Activated naive CD8-positive, alpha-beta T cell (primary cell): Measurements from ENCODE around the gene NKX2-3.
A peak's percentile ranks its signal among the peaks of the same experiment; 100 is the strongest.

ENCODE experiments used
- H3K27ac Mint-ChIP-seq: one replicate; pipeline ENCODE4 v1.8.0; 2021; ENCODE audit warnings: mixed read lengths
- H3K27me3 Mint-ChIP-seq: one replicate; pipeline ENCODE4 v1.8.0; 2021; ENCODE audit warnings: mixed read lengths
- H3K36me3 Mint-ChIP-seq: one replicate; pipeline ENCODE4 v1.8.0; 2021; ENCODE audit warnings: mixed read lengths
- H3K4me1 Mint-ChIP-seq: one replicate; pipeline ENCODE4 v1.8.0; 2021; ENCODE audit warnings: low read depth, mixed read lengths
- H3K4me3 Mint-ChIP-seq: one replicate; pipeline ENCODE4 v1.8.0; 2021; ENCODE audit warnings: mild to moderate bottlenecking, mixed read lengths
- H3K9me3 Mint-ChIP-seq: one replicate; pipeline ENCODE4 v1.8.0; 2021; ENCODE audit warnings: low read depth, mixed read lengths

The NKX2-3 gene

DNA sequence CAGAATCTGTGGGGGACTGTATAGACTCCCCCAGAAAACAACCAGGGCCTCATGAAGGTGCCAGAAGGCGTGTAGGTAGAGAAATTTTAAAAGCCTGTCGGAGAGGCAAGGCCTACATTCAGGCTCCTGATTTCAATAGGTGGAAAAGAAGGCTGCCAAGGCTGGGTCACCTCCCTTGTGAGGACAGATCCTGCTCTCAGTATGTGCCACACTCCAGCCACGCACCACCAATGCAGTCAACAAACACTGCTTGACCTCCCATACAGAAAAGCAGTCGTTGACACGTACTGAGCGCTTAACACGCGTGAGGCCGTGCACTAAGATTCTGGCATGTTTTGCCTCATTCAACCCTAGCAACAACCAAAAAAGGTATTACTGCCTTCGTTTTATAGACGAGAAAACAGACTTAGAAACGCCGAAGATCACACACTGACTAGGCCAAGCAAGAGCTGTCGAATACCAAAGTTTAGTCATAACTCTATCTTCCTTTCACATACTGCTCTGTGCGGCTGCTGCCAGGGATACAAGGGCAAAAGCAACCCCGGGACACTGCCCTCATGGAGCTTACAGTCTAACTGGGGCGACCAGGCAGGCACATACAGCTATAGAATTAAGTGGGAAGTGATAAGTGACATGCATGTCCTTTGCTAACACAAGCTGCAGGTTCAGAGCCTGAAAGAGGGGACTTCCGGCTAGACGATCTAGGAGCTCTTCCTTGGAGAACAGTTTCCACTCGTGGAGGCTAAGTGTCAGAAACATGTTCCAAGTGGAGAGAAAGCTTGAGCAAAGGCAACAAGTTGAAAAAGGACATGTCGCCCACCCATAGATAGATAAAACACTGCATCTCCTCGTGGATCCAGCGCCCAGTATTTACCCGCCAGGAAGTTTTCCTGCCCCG lies 797 bp upstream of the NKX2-3 start:
- Mint-ChIP-seq H3K4me1 (peaks cover 70% of the 10 kb centered on the region), H3K27ac (peak overlapping the region; percentile 41), H3K27me3 (peaks cover 61% of the 10 kb centered on the region), H3K4me3 (peak overlapping the region; percentile 65), H3K9me3 (no peaks in the 10 kb centered on the region), H3K36me3 (peaks cover 3% of the 10 kb centered on the region)

DNA sequence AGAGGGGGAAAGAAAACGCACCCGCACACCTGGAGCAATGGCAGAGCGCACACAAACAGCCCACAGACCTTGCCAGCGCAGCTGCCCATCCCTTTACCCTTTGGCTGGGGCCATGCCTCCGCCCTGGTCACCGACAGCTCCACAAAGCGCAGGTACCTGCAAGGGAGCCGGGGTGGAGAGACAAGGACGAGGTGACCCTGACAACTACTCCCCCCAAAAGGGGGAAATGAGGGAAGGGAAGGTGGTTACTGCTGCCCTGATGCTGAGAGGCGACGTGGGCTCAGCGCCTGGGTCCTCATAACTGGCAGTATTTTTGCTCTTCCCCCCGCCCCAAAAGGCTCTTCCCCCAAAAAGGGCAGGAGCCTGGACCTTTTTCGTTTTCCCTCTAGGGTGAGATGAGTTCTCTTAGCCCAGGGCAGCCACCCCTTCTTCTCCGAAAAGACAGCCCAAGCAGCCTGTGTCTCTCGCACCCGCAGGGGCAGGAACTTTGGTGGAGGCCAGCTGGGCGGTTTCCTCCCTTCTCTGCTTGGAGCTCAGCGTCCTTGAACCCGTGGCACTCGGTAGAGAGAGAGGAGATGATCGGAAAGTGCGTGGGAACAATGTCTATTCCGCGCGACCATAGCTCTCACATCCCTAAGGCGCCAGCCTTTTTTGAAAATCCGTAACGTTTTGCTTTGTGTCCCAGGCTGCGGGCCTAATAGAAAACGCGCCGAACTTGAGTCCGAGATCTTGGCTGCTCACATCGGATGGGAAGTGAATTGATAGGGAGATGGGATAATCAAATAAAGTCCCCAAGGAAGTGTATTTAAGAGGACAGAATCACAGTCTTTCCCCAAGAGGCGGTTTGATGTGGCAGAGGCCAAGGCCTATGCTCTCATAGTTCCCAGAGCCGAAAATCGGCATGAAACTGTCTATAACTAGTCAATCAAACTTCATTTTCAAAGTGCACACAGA lies 1.0 kb downstream of the NKX2-3 start:
- peaks cover 3% of the 10 kb centered on the region for H3K36me3 Mint-ChIP-seq
- H3K9me3 Mint-ChIP-seq: no peaks in the 10 kb centered on the region
- H3K4me1 Mint-ChIP-seq: peaks cover 61% of the 10 kb centered on the region
- H3K4me3 Mint-ChIP-seq: peak overlapping the region; percentile 61
- no peak overlapping the region for H3K27ac Mint-ChIP-seq
- peaks cover 63% of the 10 kb centered on the region for H3K27me3 Mint-ChIP-seq

DNA sequence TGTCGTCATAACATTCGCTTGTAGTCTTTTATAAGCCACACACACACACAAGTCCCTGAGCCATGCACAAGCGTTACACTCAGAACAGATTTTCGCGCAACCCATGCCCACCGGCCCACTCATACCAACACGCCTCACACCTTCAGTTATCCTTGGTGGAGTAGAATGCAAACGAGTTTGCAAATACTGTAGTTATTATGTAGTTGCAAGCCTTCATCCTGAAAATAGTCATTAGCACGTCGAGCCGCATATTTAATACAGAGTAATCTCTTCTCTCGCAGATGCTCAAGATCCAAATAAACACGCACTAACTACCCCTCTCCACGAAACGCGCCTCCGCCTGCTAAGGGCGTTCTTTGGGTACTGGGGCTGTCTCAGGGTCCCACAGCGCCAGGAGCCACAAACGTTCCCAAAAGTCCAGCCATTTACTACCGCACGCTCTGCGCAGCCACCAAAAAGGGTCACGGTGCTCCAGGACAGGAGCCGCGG lies 1.8 kb downstream of the NKX2-3 start:
- Mint-ChIP-seq H3K4me3 (peak overlapping the region; percentile 61), H3K9me3 (no peaks in the 10 kb centered on the region), H3K27me3 (peaks cover 62% of the 10 kb centered on the region), H3K27ac (no peak overlapping the region), H3K36me3 (peaks cover 3% of the 10 kb centered on the region), H3K4me1 (peaks cover 53% of the 10 kb centered on the region)

DNA sequence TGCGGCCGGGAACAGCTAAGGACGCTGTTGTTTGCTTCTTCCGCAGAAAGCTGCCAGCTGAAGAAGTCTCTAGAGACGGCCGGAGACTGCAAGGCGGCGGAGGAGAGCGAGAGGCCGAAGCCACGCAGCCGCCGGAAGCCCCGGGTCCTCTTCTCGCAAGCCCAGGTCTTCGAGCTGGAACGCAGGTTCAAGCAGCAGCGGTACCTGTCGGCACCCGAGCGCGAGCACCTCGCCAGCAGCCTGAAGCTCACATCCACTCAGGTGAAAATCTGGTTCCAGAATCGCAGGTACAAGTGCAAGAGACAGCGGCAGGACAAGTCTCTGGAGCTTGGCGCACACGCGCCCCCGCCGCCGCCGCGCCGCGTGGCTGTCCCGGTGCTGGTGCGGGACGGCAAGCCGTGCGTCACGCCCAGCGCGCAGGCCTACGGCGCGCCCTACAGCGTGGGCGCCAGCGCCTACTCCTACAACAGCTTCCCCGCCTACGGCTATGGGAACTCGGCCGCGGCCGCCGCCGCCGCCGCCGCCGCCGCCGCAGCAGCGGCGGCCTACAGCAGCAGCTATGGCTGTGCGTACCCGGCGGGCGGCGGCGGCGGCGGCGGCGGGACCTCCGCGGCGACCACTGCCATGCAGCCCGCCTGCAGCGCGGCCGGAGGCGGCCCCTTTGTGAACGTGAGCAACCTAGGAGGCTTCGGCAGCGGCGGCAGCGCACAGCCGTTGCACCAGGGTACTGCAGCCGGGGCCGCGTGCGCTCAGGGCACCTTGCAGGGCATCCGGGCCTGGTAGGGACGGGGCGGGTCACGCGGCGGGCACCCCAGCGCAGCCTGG lies 2.4 kb downstream of the NKX2-3 start:
- Mint-ChIP-seq H3K36me3 (peaks cover 3% of the 10 kb centered on the region), H3K4me3 (peak overlapping the region; percentile 61), H3K27me3 (peaks cover 62% of the 10 kb centered on the region), H3K4me1 (peaks cover 50% of the 10 kb centered on the region), H3K9me3 (no peaks in the 10 kb centered on the region), H3K27ac (no peak overlapping the region)

DNA sequence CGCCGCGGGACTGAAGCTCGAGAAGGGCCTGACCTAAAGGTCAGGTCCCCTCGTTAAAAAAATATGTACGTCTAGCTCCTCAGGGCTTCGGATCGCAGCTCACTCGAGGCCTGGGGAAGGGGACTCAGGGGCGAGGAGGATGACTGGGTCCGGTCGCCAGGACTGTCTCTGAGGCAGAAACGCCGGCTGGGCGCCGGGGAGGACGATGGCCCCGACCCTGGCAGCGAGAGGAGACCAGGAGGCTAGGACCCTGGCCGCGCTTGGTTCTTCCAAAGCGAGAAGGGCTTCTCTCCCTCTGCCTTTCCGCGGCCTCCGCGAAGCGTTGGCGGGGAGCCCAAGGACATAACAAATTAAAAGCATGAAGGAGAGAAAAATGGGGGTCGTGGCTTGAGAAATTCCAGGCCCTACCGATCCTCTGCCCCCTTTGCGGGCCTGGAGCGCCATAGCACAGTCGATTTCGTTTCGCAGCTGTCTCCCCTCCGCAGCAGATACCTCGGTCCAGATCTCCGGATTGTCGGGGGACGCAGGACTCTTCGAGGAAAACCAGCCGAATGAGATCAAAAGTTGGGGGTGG lies 3.1 kb downstream of the NKX2-3 start:
- peaks cover 3% of the 10 kb centered on the region for H3K36me3 Mint-ChIP-seq
- H3K27ac Mint-ChIP-seq: no peak overlapping the region
- peaks cover 45% of the 10 kb centered on the region for H3K4me1 Mint-ChIP-seq
- H3K27me3 Mint-ChIP-seq: peaks cover 59% of the 10 kb centered on the region
- peak overlapping the region; percentile 57 for H3K4me3 Mint-ChIP-seq
- H3K9me3 Mint-ChIP-seq: no peaks in the 10 kb centered on the region

DNA sequence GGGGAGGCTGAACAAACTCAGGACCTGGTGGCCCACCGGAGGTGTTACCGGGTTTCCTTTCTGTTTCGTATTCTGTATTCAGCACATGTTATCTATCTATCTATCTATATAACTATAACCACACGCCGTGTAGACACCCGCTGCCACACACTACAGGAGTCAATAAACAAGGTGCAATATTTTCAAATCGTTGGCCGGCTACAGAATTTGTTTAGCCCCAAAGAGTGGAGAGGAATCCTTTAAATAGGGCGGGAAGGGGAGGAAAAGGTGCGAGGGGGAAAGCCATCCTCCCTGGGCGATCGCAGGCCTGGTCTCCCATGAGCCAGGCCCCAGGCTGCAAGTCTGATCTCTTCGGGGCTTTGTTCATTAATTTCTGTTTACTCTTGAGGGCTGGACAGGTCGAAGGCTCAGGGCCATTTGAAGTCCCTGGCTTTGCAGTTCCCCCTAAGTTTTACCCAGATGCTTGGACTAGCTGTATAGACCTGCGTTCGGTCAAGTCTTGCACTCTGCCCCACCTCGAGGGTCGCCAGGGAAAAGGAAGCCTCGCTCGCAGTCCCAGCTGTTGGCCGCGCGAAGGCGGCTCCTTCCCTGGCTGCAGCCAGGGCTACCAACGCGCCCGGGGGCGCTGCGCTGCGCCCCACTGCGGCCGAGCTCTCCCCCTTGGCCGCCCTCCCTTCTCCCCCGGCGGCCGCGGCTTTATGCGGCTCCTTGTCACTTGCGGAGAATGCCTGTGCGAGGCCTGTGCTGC lies 3.8 kb downstream of the NKX2-3 start:
- Mint-ChIP-seq H3K27me3 (peaks cover 59% of the 10 kb centered on the region), H3K9me3 (no peaks in the 10 kb centered on the region), H3K27ac (no peak overlapping the region), H3K4me3 (peak overlapping the region; percentile 57), H3K4me1 (peaks cover 42% of the 10 kb centered on the region), H3K36me3 (peaks cover 3% of the 10 kb centered on the region)

DNA sequence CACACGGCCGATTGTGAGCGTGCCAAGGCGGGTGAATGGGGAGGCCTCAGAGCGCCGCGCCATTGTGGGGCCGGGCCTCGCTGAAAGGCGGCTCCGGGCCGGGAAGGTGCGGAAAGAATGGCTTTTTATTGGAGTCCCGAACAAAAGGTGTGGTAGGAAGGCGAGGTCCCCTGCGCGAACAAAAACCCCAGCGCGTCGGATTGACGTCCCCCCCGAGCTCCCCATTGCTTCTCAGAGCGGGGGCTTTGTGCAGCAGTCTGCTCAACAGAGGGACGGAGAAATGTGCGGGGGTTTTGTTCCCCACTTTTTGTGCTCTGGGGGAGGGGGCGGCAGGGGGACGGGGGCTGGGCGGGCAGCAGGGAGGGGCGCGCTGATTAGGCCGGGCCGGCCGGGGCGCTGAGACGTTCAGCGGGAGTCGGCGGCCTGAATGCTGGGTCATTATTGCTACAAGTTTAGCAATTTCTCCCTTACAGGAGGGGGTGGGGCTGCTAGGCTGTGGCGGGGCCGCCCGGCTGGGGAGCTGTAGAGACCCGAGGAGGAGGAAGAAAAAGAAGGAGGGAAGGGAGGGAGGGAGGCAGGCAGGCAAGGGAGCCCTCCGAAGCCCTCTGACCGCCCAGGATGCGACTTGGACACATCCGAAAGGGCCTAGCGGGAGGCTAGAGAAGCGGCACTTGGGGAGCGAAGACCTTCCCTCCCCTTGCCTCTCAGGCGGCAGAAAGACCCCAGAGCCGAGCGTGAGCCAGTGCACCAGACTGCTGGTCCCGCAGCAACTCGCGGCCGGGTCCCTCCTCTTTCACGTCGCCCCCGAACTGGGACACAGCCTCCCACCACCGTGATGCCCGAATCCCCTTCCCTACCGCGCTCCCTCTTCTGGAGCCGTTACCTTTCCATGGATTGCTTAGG lies 4.6 kb downstream of the NKX2-3 start:
- Mint-ChIP-seq H3K4me3 (peak overlapping the region; percentile 38), H3K4me1 (peaks cover 35% of the 10 kb centered on the region), H3K27me3 (peaks cover 53% of the 10 kb centered on the region), H3K27ac (no peak overlapping the region), H3K36me3 (no peaks in the 10 kb centered on the region), H3K9me3 (no peaks in the 10 kb centered on the region)

DNA sequence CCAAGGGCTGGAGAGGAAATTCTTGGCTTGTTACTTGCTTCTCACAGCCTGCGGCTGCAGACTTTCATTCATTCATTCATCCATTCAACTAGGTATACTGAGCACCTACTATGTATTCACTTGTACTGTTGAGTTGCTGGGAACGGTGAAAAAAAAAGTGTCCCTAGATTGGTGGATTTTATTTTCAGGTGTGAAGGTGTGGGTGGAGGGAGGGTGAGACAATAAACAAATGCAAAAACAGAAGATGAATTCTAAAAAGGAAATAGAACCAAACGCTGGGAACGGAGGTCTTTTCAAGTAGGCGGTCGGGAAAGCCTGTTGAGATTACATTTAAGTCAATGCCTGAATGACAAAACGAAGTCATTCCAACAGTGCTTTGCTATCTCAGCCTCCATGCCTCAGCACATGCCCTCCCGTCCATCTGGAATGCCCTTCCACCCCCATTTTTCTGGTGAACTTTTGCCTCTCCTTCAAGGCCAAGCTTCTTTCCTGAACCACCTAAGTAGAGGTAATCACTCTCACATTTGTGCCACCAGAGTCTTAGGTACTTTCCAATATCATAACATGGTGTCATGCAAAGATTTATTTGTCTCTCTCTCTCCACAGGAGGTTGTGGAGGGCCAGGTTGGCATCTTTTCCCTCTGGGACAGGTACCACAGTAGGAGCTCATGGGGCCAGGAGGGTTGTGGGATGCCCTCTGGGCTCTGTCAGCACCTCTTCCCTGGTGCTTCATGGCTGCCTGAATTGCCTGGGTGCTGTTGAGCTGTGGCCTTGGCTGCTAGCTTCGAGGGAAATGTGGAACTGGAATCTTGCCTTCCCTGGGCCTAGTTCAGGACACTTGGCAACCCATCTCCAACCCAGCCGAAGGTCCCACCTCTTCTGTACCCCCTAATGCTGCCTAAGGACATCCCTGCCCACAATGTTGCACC lies 5.5 kb downstream of the NKX2-3 start:
- Mint-ChIP-seq H3K9me3 (no peaks in the 10 kb centered on the region), H3K36me3 (no peaks in the 10 kb centered on the region), H3K4me1 (peaks cover 27% of the 10 kb centered on the region), H3K27me3 (peaks cover 52% of the 10 kb centered on the region), H3K4me3 (no peak overlapping the region), H3K27ac (no peak overlapping the region)

DNA sequence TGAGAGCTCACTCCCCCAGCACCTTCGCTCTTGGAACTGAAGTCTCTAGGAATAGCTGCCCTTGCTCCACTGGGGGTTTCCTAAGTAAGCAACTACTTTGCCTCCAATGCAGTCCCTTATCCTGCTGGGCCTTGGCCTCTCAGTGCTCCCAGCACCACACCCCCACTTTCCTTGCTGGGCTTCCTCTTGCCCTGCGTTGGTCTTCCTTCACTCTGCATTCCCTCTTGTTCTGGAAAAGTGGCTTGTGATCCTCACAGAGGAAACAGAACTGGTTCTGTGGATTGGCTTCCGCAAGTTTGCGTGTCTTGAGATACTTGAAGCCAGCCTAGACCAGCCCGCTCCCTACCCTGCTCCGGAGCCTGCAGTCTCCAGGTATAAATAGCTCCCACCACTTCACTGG lies 6.4 kb downstream of the NKX2-3 start:
- no peaks in the 10 kb centered on the region for H3K36me3 Mint-ChIP-seq

DNA sequence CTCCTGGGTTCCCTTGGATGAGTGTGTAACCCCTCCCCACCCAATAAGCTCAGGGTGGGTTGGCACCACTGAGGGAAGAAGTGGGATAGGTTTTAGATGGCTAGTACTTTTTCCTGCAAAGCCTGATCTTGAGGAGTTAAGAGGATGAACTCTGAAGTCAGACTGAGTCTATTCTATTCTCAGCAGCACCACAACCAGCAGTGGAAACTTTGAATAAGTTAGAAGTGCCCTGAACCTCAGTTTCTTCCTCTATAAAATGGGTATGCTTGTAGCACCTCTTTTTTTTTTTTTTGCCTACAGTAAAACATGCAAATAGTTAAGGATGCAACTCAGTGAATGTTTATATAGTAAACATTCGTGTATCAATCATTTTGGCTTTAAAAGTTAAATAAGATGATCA lies 7.1 kb downstream of the NKX2-3 start:
- peaks cover 45% of the 10 kb centered on the region for H3K27me3 Mint-ChIP-seq
- peak overlapping the region; percentile 3 for H3K4me3 Mint-ChIP-seq
- no peaks in the 10 kb centered on the region for H3K36me3 Mint-ChIP-seq
- H3K27ac Mint-ChIP-seq: no peak overlapping the region
- H3K9me3 Mint-ChIP-seq: no peaks in the 10 kb centered on the region
- H3K4me1 Mint-ChIP-seq: peaks cover 15% of the 10 kb centered on the region

More for the DNA sequence above, 6.4 kb downstream of the NKX2-3 start:
- Mint-ChIP-seq H3K4me3 (no peak overlapping the region), H3K27ac (no peak overlapping the region), H3K9me3 (no peaks in the 10 kb centered on the region), H3K27me3 (peaks cover 49% of the 10 kb centered on the region), H3K4me1 (peaks cover 22% of the 10 kb centered on the region)

DNA sequence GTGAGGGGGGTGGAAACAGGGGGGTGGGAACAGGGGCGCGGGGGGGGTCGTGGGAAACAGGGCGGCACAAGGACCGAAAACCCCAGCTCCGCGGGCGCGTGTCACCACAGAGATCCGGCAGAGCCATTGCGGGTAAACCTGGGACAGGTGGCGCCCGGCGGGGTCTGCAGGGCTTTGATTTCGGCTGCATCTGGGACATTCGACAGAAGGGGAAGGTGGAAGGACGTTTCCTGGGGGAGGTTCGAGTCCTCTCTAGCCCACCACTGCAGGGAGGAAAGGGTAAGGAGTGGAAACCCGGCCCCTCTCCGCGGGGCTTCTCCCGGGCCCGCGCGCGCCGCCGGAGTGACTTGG lies 7.5 kb downstream of the NKX2-3 start:
- Mint-ChIP-seq H3K4me3 (no peak overlapping the region), H3K27me3 (peaks cover 46% of the 10 kb centered on the region), H3K27ac (no peak overlapping the region), H3K9me3 (no peaks in the 10 kb centered on the region), H3K4me1 (peaks cover 13% of the 10 kb centered on the region), H3K36me3 (no peaks in the 10 kb centered on the region)
